Mesenchymal stem cell (in vitro differentiated cells and primary cell): ENCODE measurements around the gene TNFRSF4.

Experiments
- DNase-seq: peaks from one replicate; pipeline ENCODE4 v3.0.0-alpha.2; 2013
- H2AFZ ChIP-seq: one replicate; pipeline ENCODE4 v1.6.1; 2013; ENCODE audit warnings: low read depth, mild to moderate bottlenecking, control low read depth, inconsistent platforms, low read length, moderate library complexity
- H2AK5ac ChIP-seq: 2 replicates; pipeline ENCODE4 v1.6.1; 2013; ENCODE audit warnings: low read length, moderate library complexity, mild to moderate bottlenecking, inconsistent platforms; ENCODE audit not compliant: severe bottlenecking
- H2BK120ac ChIP-seq: one replicate; pipeline ENCODE4 v1.6.1; 2013; ENCODE audit warnings: low read depth, mild to moderate bottlenecking, inconsistent platforms, low read length, moderate library complexity
- H2BK12ac ChIP-seq, 2 experiments: one replicate each; pipeline ENCODE4 v1.6.1; 2013; ENCODE audit warnings: inconsistent platforms in 2 of 2, low read length in 2 of 2, mild to moderate bottlenecking in 2 of 2, moderate library complexity in 2 of 2, control low read depth in 1 of 2
- H2BK15ac ChIP-seq: one replicate; pipeline ENCODE4 v1.6.1; 2013; ENCODE audit warnings: mild to moderate bottlenecking, low read depth, inconsistent platforms; ENCODE audit not compliant: poor library complexity, severe bottlenecking
- H2BK5ac ChIP-seq: 2 replicates; pipeline ENCODE4 v1.6.1; 2013; ENCODE audit warnings: low read depth, mild to moderate bottlenecking, low read length, control low read depth, inconsistent platforms; ENCODE audit not compliant: poor library complexity, severe bottlenecking
- H3K14ac ChIP-seq, 2 experiments: one replicate each; pipeline ENCODE4 v1.6.1; 2013; ENCODE audit warnings: inconsistent platforms in 2 of 2, low read length in 2 of 2, control low read depth in 1 of 2, mild to moderate bottlenecking in 1 of 2, moderate library complexity in 1 of 2
- H3K18ac ChIP-seq, 2 experiments: one replicate each; pipeline ENCODE4 v1.6.1; 2013; ENCODE audit warnings: inconsistent platforms in 2 of 2, low read length in 2 of 2, control low read depth in 1 of 2, low read depth in 1 of 2, mild to moderate bottlenecking in 1 of 2
- H3K23ac ChIP-seq, 2 experiments: one replicate each; pipeline ENCODE4 v1.6.1; 2013; ENCODE audit warnings: inconsistent platforms in 2 of 2, low read length in 2 of 2, mild to moderate bottlenecking in 2 of 2, moderate library complexity in 2 of 2, control low read depth in 1 of 2
- H3K27ac ChIP-seq: 2 replicates; pipeline ENCODE4 v1.5.1; 2013; ENCODE audit warnings: mild to moderate bottlenecking, moderate library complexity, low read length, control low read depth, inconsistent platforms; ENCODE audit not compliant: poor library complexity, severe bottlenecking
- H3K27me3 ChIP-seq, 2 experiments: 2 replicates each; pipeline versions ENCODE4 v1.6.1 to v1.7.0; 2013; ENCODE audit warnings: low read length in 2 of 2, mild to moderate bottlenecking in 2 of 2, moderate library complexity in 2 of 2, control low read depth in 1 of 2, inconsistent platforms in 1 of 2; ENCODE audit not compliant: control insufficient read depth in 1 of 2, insufficient read depth in 1 of 2
- H3K36me3 ChIP-seq, 2 experiments: 2 replicates each; pipeline versions ENCODE4 v1.6.1 to v1.7.0; 2013; ENCODE audit warnings: low read length in 2 of 2, control low read depth in 1 of 2, inconsistent platforms in 1 of 2, low read depth in 1 of 2, mild to moderate bottlenecking in 1 of 2; ENCODE audit not compliant: insufficient read depth in 2 of 2, control insufficient read depth in 1 of 2
- H3K4ac ChIP-seq, 2 experiments: one replicate each; pipeline ENCODE4 v1.6.1; 2013; ENCODE audit warnings: inconsistent platforms in 2 of 2, low read length in 2 of 2, mild to moderate bottlenecking in 2 of 2, moderate library complexity in 2 of 2, control low read depth in 1 of 2, low read depth in 1 of 2
- H3K4me1 ChIP-seq: 2 replicates; pipeline ENCODE4 v1.6.1; 2013; ENCODE audit warnings: low read depth, low read length, control low read depth; ENCODE audit not compliant: control insufficient read depth, insufficient read depth
- H3K4me2 ChIP-seq: 2 replicates; pipeline ENCODE4 v1.6.1; 2013; ENCODE audit warnings: low read length, mild to moderate bottlenecking, inconsistent platforms; ENCODE audit not compliant: poor library complexity, severe bottlenecking
- H3K4me3 ChIP-seq, 2 experiments: 2 replicates each; pipeline versions ENCODE4 v1.5.1 to v1.7.0; 2013; ENCODE audit warnings: low read length in 2 of 2, mild to moderate bottlenecking in 2 of 2, control low read depth in 1 of 2, low read depth in 1 of 2; ENCODE audit not compliant: insufficient read depth in 1 of 2
- H3K79me1 ChIP-seq: replicated peaks from 2 replicates; pipeline ENCODE4 v1.6.1; 2013; ENCODE audit warnings: mild to moderate bottlenecking, control low read depth, low read length, inconsistent platforms; ENCODE audit not compliant: poor library complexity, severe bottlenecking
- H3K9ac ChIP-seq: 2 replicates; pipeline ENCODE4 v1.7.0; 2013; ENCODE audit warnings: mild to moderate bottlenecking, low read length, moderate library complexity
- H3K9me3 ChIP-seq: 2 replicates; pipeline ENCODE4 v1.7.0; 2013; ENCODE audit warnings: mild to moderate bottlenecking, low read length; ENCODE audit not compliant: control insufficient read depth
- H4K8ac ChIP-seq: one replicate; pipeline ENCODE4 v1.6.1; 2013; ENCODE audit warnings: inconsistent platforms, mild to moderate bottlenecking, low read length, moderate library complexity
- H4K91ac ChIP-seq: one replicate; pipeline ENCODE4 v1.6.1; 2013; ENCODE audit warnings: mild to moderate bottlenecking, low read length, inconsistent platforms
- WGBS: methylation state at CpG from one replicate; pipeline ENCODE4 v1.1.7; 2013; ENCODE audit warnings: mixed read lengths; 5-methylcytosine and 5-hydroxymethylcytosine counted together

TNFRSF4 gene

DNA sequence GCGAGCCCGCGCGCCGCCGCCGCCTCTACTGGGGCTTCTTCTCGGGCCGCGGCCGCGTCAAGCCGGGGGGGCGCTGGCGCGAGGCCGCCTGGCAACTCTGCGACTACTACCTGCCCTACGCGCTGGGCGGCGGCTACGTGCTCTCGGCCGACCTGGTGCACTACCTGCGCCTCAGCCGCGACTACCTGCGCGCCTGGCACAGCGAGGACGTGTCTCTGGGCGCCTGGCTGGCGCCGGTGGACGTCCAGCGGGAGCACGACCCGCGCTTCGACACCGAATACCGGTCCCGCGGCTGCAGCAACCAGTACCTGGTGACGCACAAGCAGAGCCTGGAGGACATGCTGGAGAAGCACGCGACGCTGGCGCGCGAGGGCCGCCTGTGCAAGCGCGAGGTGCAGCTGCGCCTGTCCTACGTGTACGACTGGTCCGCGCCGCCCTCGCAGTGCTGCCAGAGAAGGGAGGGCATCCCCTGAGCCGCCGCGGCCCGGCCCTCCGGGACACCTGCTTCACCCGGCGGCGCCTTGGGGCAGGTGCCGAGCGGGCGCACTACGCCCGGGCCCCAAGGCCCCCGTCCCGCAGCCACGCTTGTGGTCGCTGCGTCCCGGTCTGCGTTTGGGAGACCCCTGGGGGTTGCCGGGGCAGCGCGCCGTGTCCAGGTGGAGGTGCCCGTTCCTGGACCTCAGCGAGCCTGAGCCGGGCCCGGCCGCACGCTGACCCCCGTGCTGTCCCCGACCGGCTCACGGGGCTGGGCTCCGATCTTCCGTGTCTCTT, 19.0 kb upstream of the TNFRSF4 start:
- Histone ChIP-seq H2AK5ac (peak overlapping the region; percentile 92), H3K4me2 (peak overlapping the region; percentile 60), H3K18ac (peak overlapping the region; percentile 80 to 96), H2BK5ac (no peak overlapping the region), H3K27ac (no peak overlapping the region), H3K27me3 (peaks cover 0 to 15% of the 10 kb centered on the region in 2 experiments), H4K8ac (peak overlapping the region; percentile 100), H3K9me3 (peaks cover 3% of the 10 kb centered on the region), H2BK15ac (no peak overlapping the region), H3K14ac (peak overlapping the region in 1 of 2 experiments; percentile 96), H4K91ac (peak overlapping the region; percentile 99), H3K4ac (peak overlapping the region; percentile 96 to 98), H2BK120ac (peak overlapping the region; percentile 54), H3K4me3 (peak overlapping the region; percentile 53 to 66), H3K4me1 (peaks cover 44% of the 10 kb centered on the region), H3K9ac (no peak overlapping the region), H2BK12ac (peak overlapping the region; percentile 12 to 83), H3K23ac (no peak overlapping the region), H3K36me3 (peaks cover 16 to 56% of the 10 kb centered on the region in 2 experiments), H2AFZ (no peak overlapping the region), H3K79me1 (peaks cover 18% of the 10 kb centered on the region)
- DNase-seq, result no peak
- 98% methylated on average over 98 of the region's 98 CpGs for WGBS

DNA sequence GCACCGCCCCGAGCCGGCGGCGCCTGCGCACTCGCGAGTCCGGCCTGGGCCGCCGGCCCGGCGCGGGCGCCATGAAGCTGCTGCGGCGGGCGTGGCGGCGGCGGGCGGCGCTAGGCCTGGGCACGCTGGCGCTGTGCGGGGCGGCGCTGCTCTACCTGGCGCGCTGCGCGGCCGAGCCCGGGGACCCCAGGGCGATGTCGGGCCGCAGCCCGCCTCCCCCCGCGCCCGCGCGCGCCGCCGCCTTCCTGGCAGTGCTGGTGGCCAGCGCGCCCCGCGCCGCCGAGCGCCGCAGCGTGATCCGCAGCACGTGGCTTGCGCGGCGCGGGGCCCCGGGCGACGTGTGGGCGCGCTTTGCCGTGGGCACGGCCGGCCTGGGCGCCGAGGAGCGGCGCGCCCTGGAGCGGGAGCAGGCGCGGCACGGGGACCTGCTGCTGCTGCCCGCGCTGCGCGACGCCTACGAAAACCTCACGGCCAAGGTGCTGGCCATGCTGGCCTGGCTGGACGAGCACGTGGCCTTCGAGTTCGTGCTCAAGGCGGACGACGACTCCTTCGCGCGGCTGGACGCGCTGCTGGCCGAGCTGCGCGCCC, 18.3 kb upstream of the TNFRSF4 start, which contains the start of gene B3GALT6:
B3GALT6 (plus strand) TSS at position 30 of the 588 bp plus-strand sequence; CDS start at position 72, 42 bp downstream.
- peaks cover 23% of the 10 kb centered on the region for H3K79me1 ChIP-seq
- H2BK120ac ChIP-seq, result peak within 1 kb of the TSS; percentile 80
- peak within 1 kb of the TSS; percentile 60 for H3K4me2 ChIP-seq
- H3K18ac ChIP-seq, result peak within 1 kb of the TSS; percentile 95 to 96
- H3K36me3 ChIP-seq, result peaks cover 22 to 63% of the 10 kb centered on the region in 2 experiments
- peak within 1 kb of the TSS; percentile 96 to 98 for H3K4ac ChIP-seq
- H2BK12ac ChIP-seq, result peak within 1 kb of the TSS; percentile 12 to 83
- no peak for DNase-seq
- peak within 1 kb of the TSS; percentile 94 to 95 for H3K4me3 ChIP-seq
- H3K9me3 ChIP-seq, result peaks cover 3% of the 10 kb centered on the region
- H4K91ac ChIP-seq, result peak within 1 kb of the TSS; percentile 99
- peak within 1 kb of the TSS; percentile 42 for H3K27ac ChIP-seq
- WGBS, result 62% methylated on average over 38 of the region's 100 CpGs
- peak within 1 kb of the TSS; percentile 85 for H2BK5ac ChIP-seq
- peak within 1 kb of the TSS; percentile 100 for H4K8ac ChIP-seq
- H3K27me3 ChIP-seq, result peaks cover 0 to 8% of the 10 kb centered on the region in 2 experiments
- H2BK15ac ChIP-seq, result no peak within 1 kb of the TSS
- H3K23ac ChIP-seq, result peak within 1 kb of the TSS in 1 of 2 experiments; percentile 98
- H2AFZ ChIP-seq, result peak within 1 kb of the TSS; percentile 80
- H3K4me1 ChIP-seq, result peaks cover 37% of the 10 kb centered on the region
- peak within 1 kb of the TSS; percentile 92 for H2AK5ac ChIP-seq
- peak within 1 kb of the TSS; percentile 93 for H3K9ac ChIP-seq
- H3K14ac ChIP-seq, result peak within 1 kb of the TSS in 1 of 2 experiments; percentile 96

DNA sequence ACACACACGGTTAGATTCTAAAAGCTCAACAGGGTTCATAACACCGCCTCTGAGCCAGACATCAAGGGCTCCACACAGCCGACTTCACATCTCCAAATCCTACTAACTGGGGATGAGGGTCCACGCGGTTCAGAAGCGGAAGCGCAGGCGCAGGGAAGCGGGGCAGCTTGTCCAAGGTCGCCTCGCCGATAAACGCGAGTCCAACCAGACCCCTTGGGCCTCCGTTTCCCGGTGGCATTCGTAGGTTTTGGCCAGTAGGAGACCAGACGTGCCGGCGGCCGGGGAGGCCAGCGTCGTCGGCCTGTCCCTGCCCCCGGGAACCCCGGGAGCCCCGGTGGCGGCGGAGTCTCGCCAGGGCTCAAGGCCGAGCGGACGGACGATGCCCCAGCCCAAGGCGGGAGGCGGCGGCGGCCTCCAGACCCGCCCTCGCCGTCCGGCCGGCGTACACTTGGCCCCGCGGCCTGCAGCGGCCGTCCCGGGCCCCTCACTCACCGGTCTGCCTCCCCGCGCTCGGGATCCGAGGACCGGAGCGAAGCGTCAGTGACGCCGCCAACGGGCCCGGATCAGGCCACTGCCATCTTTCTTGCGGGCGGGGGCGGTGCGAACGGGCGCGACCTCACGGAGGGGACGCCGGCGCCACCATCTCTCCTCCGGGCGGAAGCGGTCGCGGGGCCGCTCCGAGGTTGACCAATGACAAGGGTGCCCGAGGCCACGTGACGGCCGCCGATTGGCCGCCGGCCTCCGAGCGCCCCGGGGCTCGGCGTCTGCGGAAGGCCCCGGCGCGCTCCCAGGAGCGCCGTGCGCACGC, 17.7 kb upstream of the TNFRSF4 start, which contains the start of gene SDF4:
SDF4 (minus strand) TSS at position 602 of the 808 bp plus-strand sequence. CDS start 3,229 bp downstream, outside the sequence.
- Histone ChIP-seq H3K27ac (peak within 1 kb of the TSS; percentile 42), H3K4me1 (peaks cover 31% of the 10 kb centered on the region), H3K4me2 (peak within 1 kb of the TSS; percentile 60), H3K18ac (peak within 1 kb of the TSS; percentile 95 to 96), H3K79me1 (peaks cover 27% of the 10 kb centered on the region), H2BK15ac (no peak within 1 kb of the TSS), H3K14ac (peak within 1 kb of the TSS in 1 of 2 experiments; percentile 96), H2AK5ac (peak within 1 kb of the TSS; percentile 92), H4K91ac (peak within 1 kb of the TSS; percentile 99), H3K9me3 (peaks cover 3% of the 10 kb centered on the region), H2AFZ (peak within 1 kb of the TSS; percentile 80), H3K23ac (peak within 1 kb of the TSS in 1 of 2 experiments; percentile 98), H3K4ac (peak within 1 kb of the TSS; percentile 96 to 98), H3K36me3 (peaks cover 26 to 70% of the 10 kb centered on the region in 2 experiments), H3K9ac (peak within 1 kb of the TSS; percentile 93), H4K8ac (peak within 1 kb of the TSS; percentile 100), H2BK12ac (peak within 1 kb of the TSS; percentile 12 to 83), H2BK5ac (peak within 1 kb of the TSS; percentile 85), H2BK120ac (peak within 1 kb of the TSS; percentile 80), H3K4me3 (peak within 1 kb of the TSS; percentile 94 to 95), H3K27me3 (peaks cover 0 to 1% of the 10 kb centered on the region in 2 experiments)
- peak; percentile 96 for DNase-seq
- under 1% methylated on average over 69 of the region's 99 CpGs for WGBS
